ENCODE results near the gene ZNF155.
"Not testable (repeated sequence)": the region's sequence is repeated elsewhere in the genome, so short reads cannot be mapped to it uniquely, and the experiment has no call there.

- TF ChIP-seq CTCF, POLR2A (IDR thresholded peaks at IDR 0.05): not testable (repeated sequence)
Observed at GRCh38 chr19:43947412-43947811, 36.6 kb upstream of the ZNF155 start.

Measured in testis (tissue), 2 donors.